Measurements from ENCODE around the gene ARL8A. TPM values are rescaled to one million over a fixed set of nuclear protein-coding genes. Genes with fewer than 3 reads are reported as not detected.

The ARL8A gene
- total and polyA plus RNA-seq, 5 donors: 32.0 to 75.3 (median 64.5) TPM

- Histone ChIP-seq H3K27me3 (ENCODE audit: control insufficient read depth, insufficient read depth) (no peaks in the 10 kb centered on the region), H3K4me3 (ENCODE audit: low read length) (no peak overlapping the region), H3K4me1 (ENCODE audit: control insufficient read depth, insufficient read depth, low read length) (peaks cover 6% of the 10 kb centered on the region), H3K9me3 (ENCODE audit: control insufficient read depth, low read length) (no peaks in the 10 kb centered on the region), H3K27ac (ENCODE audit: low read length) (peak overlapping the region; percentile 81)
- DNase-seq: peak; percentile 22 to 57 (median 51)
- WGBS: 51% methylated on average over 13 of the region's 13 CpGs
- intact Hi-C loops (cut with DNase I): no loop called here
- peak; percentile 58 to 60 for ATAC-seq
These were observed 36.5 kb downstream of the ARL8A start for GRCh38 chr1:202107801-202108731.

GRCh38 chr1:202107321-202107761 lies 37.2 kb downstream of the ARL8A start:
- peaks cover 5% of the 10 kb centered on the region for H3K4me1 ChIP-seq (ENCODE audit: control insufficient read depth, insufficient read depth, low read length)
- H3K4me3 ChIP-seq (ENCODE audit: low read length): no peak overlapping the region
- H3K9me3 ChIP-seq (ENCODE audit: control insufficient read depth, low read length): no peaks in the 10 kb centered on the region
- ATAC-seq: peak; percentile 47 to 60
- WGBS: 49% methylated on average over 5 of the region's 5 CpGs
- intact Hi-C loops (cut with DNase I): no loop called here
- DNase-seq: peak; percentile 20 to 66 (median 61)
- H3K27me3 ChIP-seq (ENCODE audit: control insufficient read depth, insufficient read depth): no peaks in the 10 kb centered on the region
- H3K27ac ChIP-seq (ENCODE audit: low read length): peak overlapping the region; percentile 81

GRCh38 chr1:202106340-202107254 lies 37.9 kb downstream of the ARL8A start:
- no peaks in the 10 kb centered on the region for H3K9me3 ChIP-seq (ENCODE audit: control insufficient read depth, low read length)
- peak; percentile 4 to 32 for ATAC-seq
- H3K27me3 ChIP-seq (ENCODE audit: control insufficient read depth, insufficient read depth): no peaks in the 10 kb centered on the region
- no peak overlapping the region for H3K4me3 ChIP-seq (ENCODE audit: low read length)
- DNase-seq: peak in 2 of 3 donors; percentile 18 to 42
- H3K27ac ChIP-seq (ENCODE audit: low read length): peak overlapping the region; percentile 81
- peaks cover 5% of the 10 kb centered on the region for H3K4me1 ChIP-seq (ENCODE audit: control insufficient read depth, insufficient read depth, low read length)
- intact Hi-C loops (cut with DNase I): no loop called here
- 73% methylated on average over 10 of the region's 10 CpGs for WGBS

- Histone ChIP-seq H3K4me1 (ENCODE audit: control insufficient read depth, insufficient read depth, low read length) (peaks cover 5% of the 10 kb centered on the region), H3K4me3 (ENCODE audit: low read length) (no peak overlapping the region), H3K9me3 (ENCODE audit: control insufficient read depth, low read length) (no peaks in the 10 kb centered on the region), H3K27me3 (ENCODE audit: control insufficient read depth, insufficient read depth) (no peaks in the 10 kb centered on the region), H3K27ac (ENCODE audit: low read length) (peak overlapping the region; percentile 13)
- DNase-seq: peak; percentile 55 to 70 (median 57)
- WGBS: 51% methylated on average over 10 of the region's 10 CpGs
- intact Hi-C loops (cut with DNase I): no loop called here
- ATAC-seq: peak; percentile 39 to 58
These were observed 38.8 kb downstream of the ARL8A start for GRCh38 chr1:202105571-202106339.

GRCh38 chr1:202104073-202104472 lies 40.5 kb downstream of the ARL8A start:
- WGBS: 91% methylated on average over 10 of the region's 10 CpGs
- ATAC-seq: no peak
- Histone ChIP-seq H3K4me3 (ENCODE audit: low read length) (no peak overlapping the region), H3K27ac (ENCODE audit: low read length) (no peak overlapping the region), H3K9me3 (ENCODE audit: control insufficient read depth, low read length) (no peaks in the 10 kb centered on the region), H3K27me3 (ENCODE audit: control insufficient read depth, insufficient read depth) (no peaks in the 10 kb centered on the region), H3K4me1 (ENCODE audit: control insufficient read depth, insufficient read depth, low read length) (peaks cover 5% of the 10 kb centered on the region)
- intact Hi-C loops (cut with DNase I): no loop called here
- peak in 1 of 3 donors; percentile 4 for DNase-seq

GRCh38 chr1:202101184-202101583 lies 43.4 kb downstream of the ARL8A start:
- no peak overlapping the region for H3K27ac ChIP-seq (ENCODE audit: low read length)
- WGBS: 71% methylated on average over 4 of the region's 4 CpGs
- H3K9me3 ChIP-seq (ENCODE audit: control insufficient read depth, low read length): no peaks in the 10 kb centered on the region
- H3K4me3 ChIP-seq (ENCODE audit: low read length): no peak overlapping the region
- intact Hi-C loops (cut with DNase I): no loop called here
- no peaks in the 10 kb centered on the region for H3K27me3 ChIP-seq (ENCODE audit: control insufficient read depth, insufficient read depth)
- H3K4me1 ChIP-seq (ENCODE audit: control insufficient read depth, insufficient read depth, low read length): peaks cover 3% of the 10 kb centered on the region
- DNase-seq (peak in 2 of 3 donors; percentile 40 to 74), ATAC-seq (no peak)

GRCh38 chr1:202093858-202094257 lies 50.7 kb downstream of the ARL8A start:
- DNase-seq (peak in 1 of 3 donors; percentile 2), ATAC-seq (no peak)
- Histone ChIP-seq H3K27ac (ENCODE audit: low read length) (no peak overlapping the region), H3K9me3 (ENCODE audit: control insufficient read depth, low read length) (no peaks in the 10 kb centered on the region), H3K4me1 (ENCODE audit: control insufficient read depth, insufficient read depth, low read length) (no peaks in the 10 kb centered on the region), H3K4me3 (ENCODE audit: low read length) (no peak overlapping the region), H3K27me3 (ENCODE audit: control insufficient read depth, insufficient read depth) (no peaks in the 10 kb centered on the region)
- WGBS: 95% methylated on average over 6 of the region's 6 CpGs
- intact Hi-C loops (cut with DNase I): no loop called here

GRCh38 chr1:202090994-202091393 lies 53.5 kb downstream of the ARL8A start:
- no peak for DNase-seq
- no peak overlapping the region for H3K4me3 ChIP-seq (ENCODE audit: low read length)
- ATAC-seq: no peak
- no peaks in the 10 kb centered on the region for H3K27me3 ChIP-seq (ENCODE audit: control insufficient read depth, insufficient read depth)
- no peaks in the 10 kb centered on the region for H3K4me1 ChIP-seq (ENCODE audit: control insufficient read depth, insufficient read depth, low read length)
- intact Hi-C loops (cut with DNase I): no loop called here
- H3K27ac ChIP-seq (ENCODE audit: low read length): no peak overlapping the region
- no peaks in the 10 kb centered on the region for H3K9me3 ChIP-seq (ENCODE audit: control insufficient read depth, low read length)
- 94% methylated on average over 3 of the region's 3 CpGs for WGBS

GRCh38 chr1:202088206-202088605 lies 56.3 kb downstream of the ARL8A start:
- Histone ChIP-seq H3K4me1 (ENCODE audit: control insufficient read depth, insufficient read depth, low read length) (no peaks in the 10 kb centered on the region), H3K4me3 (ENCODE audit: low read length) (no peak overlapping the region), H3K27ac (ENCODE audit: low read length) (no peak overlapping the region), H3K9me3 (ENCODE audit: control insufficient read depth, low read length) (no peaks in the 10 kb centered on the region), H3K27me3 (ENCODE audit: control insufficient read depth, insufficient read depth) (no peaks in the 10 kb centered on the region)
- WGBS: 81% methylated on average over 3 of the region's 3 CpGs
- ATAC-seq: no peak
- DNase-seq: no peak
- intact Hi-C loops (cut with DNase I): no loop called here

- DNase-seq (peak in 2 of 3 donors; percentile 70 to 73), ATAC-seq (peak; percentile 46 to 63)
- no peak overlapping the region for H3K27ac ChIP-seq (ENCODE audit: low read length)
- intact Hi-C loops (cut with DNase I): no loop called here
- 65% methylated on average over 7 of the region's 7 CpGs for WGBS
- H3K27me3 ChIP-seq (ENCODE audit: control insufficient read depth, insufficient read depth): no peaks in the 10 kb centered on the region
- no peaks in the 10 kb centered on the region for H3K4me1 ChIP-seq (ENCODE audit: control insufficient read depth, insufficient read depth, low read length)
- no peaks in the 10 kb centered on the region for H3K9me3 ChIP-seq (ENCODE audit: control insufficient read depth, low read length)
- no peak overlapping the region for H3K4me3 ChIP-seq (ENCODE audit: low read length)
These were observed 57.8 kb downstream of the ARL8A start for GRCh38 chr1:202086579-202087350.
